HG03135 (cell line): ENCODE measurements around the gene ZSWIM9.
A peak's percentile ranks its signal among the peaks of the same experiment; 100 is the strongest.

Experiments
- ATAC-seq: cut with Tn5 transposase; IDR thresholded peaks from one replicate; pipeline ENCODE4 v1.9.1; 2021; ENCODE audit warnings: mild to moderate bottlenecking, moderate library complexity; ENCODE audit not compliant: unreplicated experiment

ZSWIM9 gene

DNA sequence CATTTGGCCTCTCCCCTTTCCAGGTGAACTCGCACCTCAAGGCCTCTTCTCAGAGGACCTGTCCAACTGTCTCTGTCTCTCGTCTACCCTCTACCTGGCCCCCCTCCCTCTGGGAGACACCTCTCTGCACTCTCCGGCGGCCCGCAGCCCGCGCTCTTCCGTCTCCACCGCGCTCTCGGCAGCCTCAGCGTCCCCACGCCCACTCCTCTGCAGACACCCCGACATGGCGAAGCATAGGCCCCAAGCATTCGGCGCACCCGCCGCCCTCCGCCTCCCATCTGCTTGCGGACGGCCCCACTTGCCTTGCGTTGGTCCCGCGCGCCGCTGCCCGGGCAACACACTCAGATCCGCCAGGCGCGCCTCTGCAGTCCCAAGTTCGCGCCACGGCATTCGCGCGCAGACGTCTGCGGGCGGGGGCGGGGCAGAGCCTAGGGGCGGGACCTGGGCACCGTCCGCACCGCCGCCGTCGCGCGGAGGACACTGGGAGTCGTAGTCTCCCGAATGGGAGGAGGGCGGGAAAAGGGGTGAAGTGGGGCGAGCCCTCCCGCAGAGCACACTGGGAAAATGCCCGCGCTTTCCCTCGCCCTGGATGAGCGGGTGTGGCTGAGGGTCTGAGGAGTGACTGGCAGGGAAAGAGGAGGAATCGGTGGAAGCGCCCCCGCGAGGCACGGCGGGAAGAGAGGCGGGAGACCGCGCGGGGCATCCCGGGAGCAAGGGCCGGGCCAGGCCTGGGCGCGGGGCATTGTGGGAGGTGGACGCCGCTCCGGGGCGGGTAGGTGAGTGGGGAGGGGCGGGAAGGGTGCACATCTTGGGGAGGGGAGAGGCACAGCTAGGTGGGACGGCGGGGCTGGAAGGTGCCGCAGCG is at the start of gene ZSWIM9, which contains the start of gene LIG1:
ZSWIM9 (plus strand) TSS at position 742 of the 865 bp plus-strand sequence. CDS start 1,123 bp downstream, outside the sequence.
LIG1 (minus strand) TSS at position 406 of the 865 bp plus-strand sequence. CDS start 4,778 bp downstream, outside the sequence.
- ATAC-seq: peak; percentile 78

DNA sequence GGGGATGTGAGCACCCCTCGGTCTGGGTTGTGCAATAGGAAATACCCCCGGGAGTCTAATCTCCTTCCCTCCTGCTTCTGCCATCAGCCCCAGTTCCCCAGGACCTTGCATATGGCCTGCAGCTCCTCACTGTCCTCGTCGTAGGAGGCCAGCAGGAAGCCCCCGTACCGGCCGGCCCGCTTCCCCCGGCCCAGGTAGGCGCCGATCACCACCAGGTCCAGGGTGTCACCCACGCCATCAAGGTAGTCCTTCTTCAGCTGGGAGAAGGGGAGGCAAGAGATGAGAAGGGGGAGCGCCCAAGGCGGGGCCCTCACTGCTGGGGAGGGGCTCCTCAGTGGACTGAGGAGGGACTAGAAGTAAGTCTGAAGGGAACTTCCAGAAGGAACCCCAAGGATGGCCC is 49.4 kb upstream of the ZSWIM9 start:
- ATAC-seq: no peak

DNA sequence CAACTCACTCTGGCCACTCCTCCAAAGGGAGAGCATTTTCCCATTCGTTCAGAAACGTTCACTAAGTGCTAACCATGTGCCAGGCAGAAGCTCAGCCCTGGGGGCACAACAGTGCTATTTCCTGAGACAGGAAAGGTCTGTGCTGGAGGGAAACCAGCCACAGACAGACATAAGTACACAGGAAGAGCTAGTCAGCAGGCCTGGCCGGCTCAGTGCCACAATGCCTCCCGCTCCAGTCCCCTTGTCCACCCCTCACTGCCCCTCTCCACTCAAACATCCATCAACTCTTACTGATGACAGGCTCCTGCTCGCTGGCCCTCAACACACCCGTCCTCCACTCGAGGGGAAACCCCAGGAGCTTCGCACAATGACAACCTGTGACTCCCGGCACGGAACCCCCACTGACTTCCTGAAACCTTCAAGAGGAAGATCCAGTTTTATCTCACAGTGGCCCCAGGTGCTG is 48.5 kb upstream of the ZSWIM9 start:
- no peak for ATAC-seq

DNA sequence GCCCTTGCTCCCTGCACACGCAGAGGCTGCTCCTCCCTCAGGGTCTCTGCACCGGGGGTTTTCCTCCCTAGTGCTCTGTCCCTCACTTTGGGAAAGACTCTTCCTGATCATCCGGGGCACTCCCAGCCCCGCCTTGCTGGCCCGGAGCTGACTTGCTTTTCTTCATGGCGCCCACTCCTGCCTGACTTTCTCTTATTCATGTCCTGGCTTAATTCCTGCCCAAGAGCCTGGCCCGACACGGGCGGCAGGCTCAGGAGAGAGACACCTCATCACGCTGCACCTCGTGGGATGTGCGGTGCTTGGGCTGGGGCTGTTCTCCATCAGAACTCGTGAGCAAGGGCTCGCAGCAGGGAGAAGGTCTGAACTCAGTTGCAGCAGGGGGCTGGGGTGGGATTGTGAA is 48.1 kb upstream of the ZSWIM9 start:
- ATAC-seq: no peak

DNA sequence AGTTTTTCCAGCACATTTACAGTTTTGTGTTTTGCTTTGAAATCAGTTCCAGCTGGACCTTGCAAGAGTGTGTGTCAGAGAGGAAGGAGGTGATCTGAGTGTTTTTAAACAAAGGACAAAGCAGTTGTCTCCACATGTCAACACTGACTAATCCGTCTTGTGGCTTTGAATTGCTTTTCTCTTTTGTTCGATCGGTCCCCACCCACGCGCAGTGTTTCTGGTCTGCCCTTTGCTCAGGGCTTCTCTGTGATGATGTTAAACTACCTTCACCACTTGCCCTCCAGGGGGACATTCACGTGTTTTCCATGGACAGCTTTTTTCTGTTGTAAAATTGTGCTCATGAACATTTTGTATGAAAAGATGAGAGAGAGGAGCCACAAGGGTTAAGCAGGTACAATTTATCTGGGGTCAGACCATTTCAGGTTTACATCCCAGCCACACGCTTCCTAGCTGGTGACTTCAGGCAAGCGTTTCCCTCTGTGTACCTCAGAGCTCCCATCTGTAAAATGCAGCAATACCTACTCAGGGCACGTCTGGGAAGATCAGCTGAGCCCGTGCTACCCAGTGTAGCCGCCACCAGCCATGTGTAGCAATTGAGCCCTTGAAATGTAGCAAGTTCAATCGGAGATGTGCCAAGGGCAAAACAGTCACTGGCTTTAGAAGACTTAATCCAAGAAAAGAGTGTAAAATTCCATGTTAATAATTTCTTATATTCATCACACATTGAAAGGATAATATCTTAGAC is 46.4 kb upstream of the ZSWIM9 start:
- no peak for ATAC-seq

DNA sequence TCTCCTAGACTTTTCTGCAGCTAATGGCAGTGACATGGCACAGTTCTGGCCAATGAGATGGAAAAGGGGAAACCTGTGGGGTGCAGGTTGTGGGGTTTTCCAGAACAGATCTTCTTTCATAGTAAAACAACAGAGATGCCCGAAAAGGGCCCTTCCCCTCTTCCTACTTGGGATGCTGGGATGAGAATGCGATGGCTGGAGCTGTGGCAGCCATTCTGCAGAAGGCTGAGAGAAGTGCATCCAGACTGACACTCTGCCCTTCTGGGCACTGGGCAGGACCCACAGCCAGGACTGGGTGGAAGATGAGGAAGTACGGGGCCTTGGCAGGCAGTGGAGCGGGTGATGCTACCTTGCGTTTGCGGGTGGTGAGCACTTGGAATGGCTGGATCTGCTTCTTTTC is 42.9 kb upstream of the ZSWIM9 start:
- ATAC-seq: no peak

DNA sequence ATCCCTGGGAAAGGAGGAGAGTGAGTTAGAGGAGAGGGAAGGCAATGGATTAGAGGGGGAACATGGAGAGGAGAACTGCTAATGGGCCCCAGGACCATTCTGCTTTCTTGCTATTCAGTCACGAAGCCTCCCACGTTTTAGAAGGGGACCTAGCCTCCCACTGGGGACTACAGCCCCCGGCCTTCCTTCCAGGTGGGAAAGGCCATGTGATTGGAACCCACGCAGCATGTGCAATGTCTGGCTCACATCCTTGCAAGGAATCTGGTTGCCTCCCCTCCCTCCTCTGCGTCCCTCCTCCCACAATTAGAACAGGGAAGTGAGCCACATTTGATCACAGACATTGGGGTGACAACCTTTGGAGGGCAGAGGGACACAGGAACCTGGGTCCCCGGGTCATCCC is 37.4 kb upstream of the ZSWIM9 start:
- ATAC-seq: no peak

DNA sequence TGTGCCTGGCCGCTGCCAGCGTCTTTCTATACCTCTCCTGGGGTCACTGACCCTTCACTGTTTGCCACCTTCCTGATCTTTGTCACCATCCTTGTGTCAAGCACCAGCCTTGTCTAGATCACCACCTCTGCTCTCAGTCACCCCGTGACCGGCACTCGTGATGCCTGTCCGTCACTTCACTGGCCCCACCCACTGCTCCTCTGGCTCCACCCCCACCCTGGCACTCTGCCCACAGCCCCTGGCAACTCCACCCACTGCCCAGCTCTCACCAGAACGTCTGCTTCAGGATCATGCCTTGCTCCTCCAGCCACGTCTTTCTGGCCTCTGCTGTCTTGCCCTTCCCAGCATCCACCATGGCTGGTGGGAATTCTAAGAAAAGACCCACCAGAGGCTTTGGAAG is 35.1 kb upstream of the ZSWIM9 start:
- ATAC-seq: no peak

DNA sequence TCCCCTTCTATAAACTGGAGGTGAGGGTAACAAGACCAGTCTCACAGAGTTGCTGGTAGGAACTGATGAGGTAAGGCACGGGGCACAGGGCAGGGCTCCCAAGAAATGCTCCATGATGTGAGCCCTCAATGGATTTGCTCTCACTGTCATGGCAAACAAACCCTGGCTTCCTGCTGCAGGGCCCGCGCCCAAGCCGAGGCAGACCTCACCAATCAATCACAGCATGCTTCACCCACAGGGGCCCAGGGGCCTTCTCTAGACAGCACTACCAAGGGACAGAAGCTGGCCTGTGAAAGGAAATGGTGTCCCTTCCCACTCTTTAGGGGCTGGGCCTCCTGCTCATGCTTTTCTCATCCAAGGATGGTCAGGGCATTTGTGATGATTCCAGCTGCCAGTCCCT is 33.9 kb upstream of the ZSWIM9 start:
- ATAC-seq: no peak

DNA sequence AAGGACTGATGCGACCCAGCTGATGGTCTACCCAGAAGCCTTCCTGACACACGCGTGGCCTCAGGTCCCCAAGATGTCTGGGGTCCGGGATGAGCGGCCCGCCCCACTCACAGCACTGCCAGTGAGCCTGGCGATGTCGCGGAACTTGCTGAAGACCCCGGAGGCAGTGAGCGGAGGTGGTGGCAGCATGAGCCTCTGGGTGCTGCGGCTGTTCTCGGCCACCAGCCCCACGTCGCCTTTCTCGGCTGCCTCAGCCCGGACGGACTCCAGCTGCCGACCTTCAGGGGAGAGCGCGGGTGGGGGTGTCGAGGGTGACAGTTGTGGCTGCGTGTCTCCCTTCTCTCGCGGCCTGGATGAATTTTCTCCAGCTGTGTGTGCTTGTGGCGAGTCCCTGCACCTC is 33.1 kb upstream of the ZSWIM9 start:
- no peak for ATAC-seq

DNA sequence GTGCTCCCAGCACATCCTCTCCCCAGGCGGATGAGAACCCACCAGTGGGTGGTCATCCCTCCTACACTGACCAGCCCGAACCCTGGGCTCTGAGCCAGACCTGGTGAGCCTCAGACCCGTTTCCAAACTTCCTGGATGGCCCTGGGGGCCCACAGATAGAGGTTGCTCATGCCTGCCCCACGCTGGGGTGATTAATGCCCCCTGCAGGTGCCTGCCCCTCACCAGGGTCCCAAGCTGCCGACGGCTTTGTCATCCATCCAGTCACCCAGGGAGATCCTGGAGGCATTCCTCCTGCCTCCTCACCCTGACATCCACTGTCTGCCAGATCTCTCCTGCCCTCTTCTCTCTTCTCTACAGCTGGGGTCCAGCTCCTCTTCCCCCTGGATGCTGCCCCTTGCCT is 31.4 kb upstream of the ZSWIM9 start:
- no peak for ATAC-seq

DNA sequence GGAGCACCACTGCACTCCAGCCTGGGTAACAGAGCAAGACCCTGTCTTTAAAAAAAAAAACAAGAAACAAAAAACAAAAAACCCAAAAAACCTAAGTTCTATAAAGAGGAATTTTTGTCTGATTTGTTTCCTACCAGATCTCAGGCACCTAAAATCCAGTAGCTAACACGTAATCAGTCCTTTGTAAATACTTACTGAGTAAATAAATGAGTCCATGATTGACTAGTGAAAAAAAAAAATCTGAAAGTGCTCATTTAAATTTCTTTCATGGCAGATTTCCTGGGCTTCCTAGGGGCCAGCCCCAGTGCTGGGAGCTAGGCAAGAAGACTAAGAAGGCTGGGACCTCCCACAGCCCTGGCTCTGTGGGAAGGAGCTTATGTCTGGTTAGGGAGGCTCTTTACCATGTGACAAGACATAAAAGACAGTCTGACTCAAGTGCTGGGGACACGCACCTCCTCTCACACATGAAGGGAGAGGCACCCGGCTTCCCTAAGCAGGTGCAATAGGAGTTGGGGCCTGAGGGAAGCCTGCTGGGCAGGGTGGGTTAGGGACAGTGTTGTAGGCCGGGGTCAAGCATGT is 22.8 kb upstream of the ZSWIM9 start:
- ATAC-seq: no peak

DNA sequence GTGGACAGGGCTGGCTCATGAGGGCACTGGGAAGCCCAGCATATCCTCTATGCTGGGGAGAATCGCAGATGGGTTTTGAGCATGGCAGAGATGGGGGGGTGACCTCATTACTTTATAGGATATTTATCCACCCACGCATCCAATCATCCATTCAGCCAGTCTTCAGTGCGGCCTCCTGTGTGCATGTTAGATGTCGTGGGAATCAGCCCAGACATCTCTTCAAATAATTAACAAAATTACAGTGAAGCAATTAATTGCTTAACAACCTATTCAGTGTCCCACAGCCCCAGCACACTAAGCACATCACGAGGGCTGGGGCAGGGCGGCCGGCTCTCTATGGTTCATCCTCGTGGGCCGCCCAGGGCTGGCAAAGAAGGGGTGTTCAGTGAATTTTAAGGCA is 21.9 kb upstream of the ZSWIM9 start:
- no peak for ATAC-seq

DNA sequence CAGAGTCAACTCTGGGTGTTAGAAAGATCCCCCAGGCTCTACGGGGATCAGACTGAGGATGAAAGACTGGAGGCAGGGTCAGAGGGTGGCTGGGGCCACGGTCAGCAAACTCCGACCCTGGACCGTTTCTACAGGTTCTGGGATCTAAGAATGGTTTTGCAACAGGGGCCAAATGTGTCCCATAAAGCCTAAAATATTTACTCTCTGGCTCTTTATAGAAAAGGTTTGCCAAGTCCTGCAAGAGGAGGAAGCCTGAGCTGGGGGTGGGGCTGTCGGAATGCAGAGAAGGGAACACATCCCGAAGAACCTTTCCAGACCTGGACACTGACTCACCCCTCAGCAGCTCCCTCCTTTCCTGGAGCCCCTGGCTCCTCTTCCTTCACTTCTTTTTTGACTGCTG is 21.1 kb upstream of the ZSWIM9 start:
- ATAC-seq: no peak

DNA sequence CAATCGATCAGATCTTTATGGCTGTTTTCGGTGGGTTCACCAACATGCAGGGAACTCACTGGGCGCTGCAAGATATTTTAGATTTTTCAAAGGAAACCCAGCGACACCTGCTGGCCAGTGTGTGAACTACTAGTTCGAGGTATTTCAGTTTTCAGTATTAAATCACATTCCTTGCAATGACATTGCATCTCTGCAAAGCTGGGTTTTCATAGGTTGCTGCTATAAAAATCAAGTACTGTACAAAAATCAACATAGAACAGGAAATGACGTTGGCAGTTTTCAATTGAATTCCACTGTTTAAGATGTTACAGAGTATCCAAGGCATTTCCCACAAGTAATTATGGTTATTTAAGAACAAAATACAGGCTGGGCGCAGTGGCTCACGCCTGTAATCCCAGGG is 17.9 kb upstream of the ZSWIM9 start:
- ATAC-seq: no peak

DNA sequence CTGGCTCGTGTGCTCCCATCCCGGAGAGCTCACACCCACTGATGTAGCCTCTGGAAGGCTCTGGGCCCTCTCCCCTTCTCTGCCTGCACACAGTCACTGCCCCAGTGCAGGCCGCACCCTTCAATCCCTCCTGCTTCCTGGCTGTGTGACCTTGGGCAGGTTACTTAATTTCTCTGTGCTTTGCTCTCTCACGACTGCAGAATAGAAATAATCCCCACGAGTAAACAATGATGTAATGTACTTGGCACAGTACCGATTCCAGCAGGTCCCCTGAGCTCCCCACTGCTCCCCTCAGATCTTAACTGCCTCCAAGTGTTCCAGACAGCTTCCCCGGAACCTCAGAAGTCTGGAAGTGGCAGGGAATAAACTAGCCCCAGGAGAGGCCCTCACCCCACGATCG is 16.5 kb upstream of the ZSWIM9 start:
- ATAC-seq: no peak

DNA sequence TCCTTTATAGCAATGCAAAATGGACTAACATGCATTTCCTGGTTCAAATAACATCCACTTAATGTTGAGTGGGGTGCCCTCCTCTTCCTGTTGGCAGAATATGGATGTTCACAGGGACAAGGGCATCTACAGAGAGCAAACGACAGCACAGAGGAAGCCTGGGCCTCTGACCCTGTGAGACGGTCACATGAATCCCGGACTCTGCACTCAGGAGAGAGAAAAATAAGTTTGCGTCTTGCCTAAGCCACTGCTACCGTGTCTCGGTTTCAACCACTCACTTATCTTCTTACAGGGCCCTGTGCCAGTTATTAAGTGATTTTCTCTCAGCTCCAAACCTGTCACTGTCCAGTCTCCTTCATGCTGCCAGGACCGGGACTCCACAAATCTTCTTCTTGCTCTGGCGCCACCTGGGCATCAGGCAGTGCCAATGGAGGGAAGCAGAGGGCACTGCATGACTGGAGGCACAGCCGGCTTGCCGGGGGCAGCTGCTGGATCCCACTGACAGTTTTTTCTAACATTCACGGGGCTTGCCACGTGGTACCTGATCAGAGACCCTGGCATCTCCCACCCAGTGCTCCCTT is 12.2 kb upstream of the ZSWIM9 start:
- ATAC-seq: no peak

DNA sequence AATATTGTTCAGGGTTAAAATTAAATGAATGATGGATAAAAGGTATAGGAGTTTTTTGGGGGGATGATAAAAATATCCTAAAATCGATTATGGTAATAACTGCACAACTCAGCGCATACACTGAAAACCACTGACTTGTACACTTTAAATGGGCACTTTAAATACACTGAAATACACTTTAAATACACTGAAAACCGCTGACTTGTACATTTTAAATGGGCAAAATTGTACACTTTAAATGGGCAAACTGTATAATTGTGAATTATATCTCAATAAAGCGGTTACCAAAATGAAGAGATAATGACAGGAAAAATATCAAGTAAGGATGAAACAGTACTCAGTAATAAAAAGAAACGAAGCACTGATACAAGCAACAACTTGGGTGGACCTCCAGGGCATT is 1.8 kb upstream of the ZSWIM9 start:
- ATAC-seq: no peak

DNA sequence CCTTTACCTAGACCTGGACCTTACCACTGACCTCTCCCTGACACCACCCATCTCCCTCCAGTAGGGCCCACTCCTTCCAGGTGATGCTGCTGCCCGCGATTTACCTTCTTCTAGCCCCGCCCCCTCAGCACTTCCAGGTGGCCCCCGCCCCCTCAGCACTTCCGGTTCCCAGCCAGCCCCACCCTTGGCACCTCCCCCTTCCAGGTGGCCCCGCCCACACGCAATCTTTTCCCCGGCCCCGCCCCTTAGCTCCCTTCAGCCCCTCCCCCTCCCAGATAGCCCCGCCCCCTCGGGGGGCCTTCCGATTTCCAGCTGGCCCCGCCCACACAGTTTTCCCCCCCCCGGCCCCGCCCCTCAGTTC is 922 bp upstream of the ZSWIM9 start:
- peak; percentile 8 for ATAC-seq

DNA sequence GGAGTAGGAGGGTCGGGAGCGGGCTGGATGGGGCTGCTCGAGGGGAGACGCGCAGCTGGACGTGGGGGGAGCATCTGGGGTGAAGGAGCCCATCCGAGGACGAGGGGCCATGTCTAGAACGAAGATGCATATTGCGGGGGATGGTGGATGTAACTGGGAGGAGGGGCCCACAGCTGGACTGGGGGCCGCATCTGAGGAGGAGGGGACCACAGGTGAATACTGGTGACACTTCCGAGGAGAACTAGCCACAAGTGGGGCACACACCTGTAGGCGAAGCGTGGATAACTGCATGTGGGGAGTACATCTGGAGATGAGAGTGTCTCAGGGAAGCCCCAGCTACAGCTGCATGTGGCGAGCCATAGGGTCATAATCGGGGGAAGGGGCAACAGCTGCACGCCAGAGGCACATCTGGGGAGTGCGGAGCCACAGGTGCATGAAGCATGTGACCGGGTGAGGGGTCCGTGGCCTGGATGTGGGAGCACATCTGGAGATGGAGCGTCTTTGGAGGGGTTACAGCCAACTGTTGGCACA is 402 bp downstream of the ZSWIM9 start:
- no peak for ATAC-seq

DNA sequence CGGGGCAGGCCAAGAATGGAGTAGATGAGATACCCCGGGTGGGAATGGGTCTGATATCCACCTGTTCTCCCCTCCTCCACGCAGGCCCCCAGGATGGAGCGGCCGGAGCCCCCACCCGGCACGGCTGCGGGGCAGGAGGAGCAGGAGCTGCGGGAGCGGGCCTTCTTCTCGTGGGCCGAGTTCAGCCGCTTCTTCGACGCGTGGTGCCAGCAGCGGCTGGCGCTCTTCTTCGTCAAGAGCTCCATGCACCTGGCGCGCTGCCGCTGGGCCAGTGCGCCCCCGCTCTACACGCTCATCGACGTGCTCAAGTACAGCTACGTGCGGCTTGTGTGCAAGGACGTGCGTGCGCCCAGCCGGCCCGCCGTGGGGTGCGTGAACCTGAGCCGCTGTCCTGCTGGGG is 1.2 kb downstream of the ZSWIM9 start:
- no peak for ATAC-seq
